NOMO-1 treated with dmso at 0.1 percent for 144 hours (cell line): ENCODE results near the gene STK32B.
"Not testable (repeated sequence)": the region's sequence is repeated elsewhere in the genome, so short reads cannot be mapped to it uniquely, and the experiment has no call there.

Experiments
- DNase-seq: peaks from one replicate; lab custom pipeline; 2025; ENCODE audit not compliant: unreplicated experiment; lab: John Stamatoyannopoulos, UW

STK32B gene

DNA sequence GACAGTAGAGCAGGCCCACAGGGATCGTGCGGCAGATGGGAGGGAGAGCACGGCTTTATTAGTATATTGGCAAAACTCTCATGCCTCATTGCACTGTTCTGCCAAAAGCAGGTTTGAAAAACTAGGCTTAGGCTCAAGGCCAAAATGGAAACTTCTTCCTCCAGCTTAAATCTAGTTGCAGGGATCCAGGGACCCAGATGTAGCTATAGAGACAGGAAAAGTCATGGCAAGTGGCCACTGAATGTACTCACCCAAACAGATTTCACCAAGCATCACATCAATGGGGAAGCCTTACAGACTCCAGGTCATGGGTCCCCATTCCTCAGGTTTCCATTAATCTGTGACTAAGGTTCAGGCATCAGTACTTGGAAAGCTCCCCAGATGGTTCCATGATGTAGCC is 149.2 kb downstream of the STK32B start:
- no peak for DNase-seq

DNA sequence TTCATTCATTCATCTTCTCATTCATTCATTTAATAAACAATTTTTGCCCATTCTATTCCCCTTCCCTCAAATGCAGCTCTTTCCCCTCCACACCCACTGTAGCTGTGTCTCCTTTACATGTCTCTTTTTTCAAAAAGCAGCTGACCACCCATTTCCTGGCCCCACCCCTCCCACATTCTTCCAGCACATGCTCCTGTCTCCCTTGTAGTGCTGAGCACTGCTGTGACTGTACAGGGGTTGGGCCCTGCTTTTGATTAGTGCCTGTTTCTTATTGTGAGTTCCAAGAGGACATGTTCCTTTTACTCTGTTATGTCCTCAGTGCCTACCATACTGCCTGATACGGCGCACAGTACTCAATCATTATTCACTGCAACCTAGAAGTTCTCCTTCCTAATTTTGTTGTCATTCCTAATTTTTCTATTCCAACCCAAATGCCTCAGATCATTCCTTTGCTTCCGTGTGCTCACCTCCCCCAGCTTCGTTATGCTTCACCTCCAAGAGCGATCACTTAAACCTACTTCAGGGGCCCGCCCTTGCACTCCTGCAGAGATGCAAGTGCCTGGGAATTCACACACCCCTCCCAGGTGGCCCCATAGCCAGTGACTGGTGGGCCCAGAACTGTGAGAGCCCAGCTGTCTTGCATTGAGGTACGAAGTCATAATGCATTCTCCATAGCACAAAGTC is 152.2 kb downstream of the STK32B start:
- DNase-seq: no peak

DNA sequence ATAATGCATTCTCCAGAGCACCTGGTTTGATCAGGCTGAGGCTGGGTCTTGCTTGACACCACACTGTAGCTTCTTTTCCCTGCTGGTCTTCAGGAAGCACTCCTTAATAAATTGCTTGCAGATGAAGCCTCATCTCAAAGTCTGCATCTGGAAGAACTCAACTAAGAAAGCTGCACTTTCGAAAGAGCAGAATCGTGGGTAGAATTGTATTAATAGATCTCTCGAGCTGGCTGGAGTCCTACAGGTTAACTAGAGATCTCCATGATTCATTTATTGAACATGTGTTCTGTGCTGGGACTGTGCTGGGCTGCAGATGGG is 152.7 kb downstream of the STK32B start:
- DNase-seq: no peak

DNA sequence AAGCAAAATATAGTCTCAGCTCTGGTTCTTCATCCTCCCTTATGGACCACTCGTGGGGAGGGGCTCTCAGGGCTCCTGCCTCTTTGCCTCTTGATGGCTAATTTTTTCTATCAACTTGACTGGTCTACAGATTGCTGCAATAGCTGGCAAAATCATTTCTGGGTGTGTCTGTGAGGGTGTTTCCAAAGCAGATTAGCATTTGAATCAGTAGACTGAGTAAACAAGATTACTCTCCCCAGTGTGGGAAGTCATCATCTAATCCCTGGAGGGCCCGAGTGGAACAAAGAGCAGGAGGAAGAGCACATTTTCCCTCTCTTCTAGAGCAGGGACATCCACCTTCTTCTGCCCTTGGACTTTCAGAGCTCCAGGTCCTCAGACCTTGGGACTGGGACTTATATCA is 153.5 kb downstream of the STK32B start:
- no peak for DNase-seq

DNA sequence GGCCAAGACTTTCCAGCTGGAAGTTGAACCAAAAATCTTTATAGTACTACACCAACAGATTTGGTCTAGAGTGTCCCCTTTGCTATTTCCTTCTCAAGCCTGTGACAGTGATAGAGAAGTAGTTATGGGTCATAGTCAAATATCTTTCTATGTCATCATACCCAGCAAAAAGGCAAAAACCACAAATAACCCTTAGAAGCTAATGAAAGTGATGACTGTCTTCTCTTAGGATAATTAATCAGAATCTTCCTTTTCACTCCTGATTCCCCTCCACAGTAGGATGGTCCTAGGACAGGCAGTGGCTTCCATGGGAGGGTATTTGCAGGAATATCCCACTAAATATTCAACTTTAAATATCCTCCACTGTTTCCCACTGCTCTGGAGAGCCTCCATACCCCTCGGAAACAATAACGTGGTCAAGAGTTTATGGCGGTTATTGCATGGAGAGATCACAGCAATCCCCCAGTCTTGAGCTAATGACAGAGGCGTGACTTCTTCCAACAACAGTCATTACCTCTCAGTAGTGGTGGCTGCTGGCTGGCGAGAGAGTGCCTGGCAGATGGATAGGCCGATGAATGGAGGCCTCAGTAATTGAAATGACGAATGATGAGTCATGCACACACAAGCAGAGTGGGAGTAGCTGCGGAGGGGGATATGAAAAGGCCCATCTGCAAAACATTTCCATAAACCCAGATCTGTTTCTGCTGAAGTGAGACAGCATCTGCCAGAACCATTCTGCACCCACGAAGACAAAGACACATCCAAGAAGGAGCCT is 154.9 kb downstream of the STK32B start:
- no peak for DNase-seq

DNA sequence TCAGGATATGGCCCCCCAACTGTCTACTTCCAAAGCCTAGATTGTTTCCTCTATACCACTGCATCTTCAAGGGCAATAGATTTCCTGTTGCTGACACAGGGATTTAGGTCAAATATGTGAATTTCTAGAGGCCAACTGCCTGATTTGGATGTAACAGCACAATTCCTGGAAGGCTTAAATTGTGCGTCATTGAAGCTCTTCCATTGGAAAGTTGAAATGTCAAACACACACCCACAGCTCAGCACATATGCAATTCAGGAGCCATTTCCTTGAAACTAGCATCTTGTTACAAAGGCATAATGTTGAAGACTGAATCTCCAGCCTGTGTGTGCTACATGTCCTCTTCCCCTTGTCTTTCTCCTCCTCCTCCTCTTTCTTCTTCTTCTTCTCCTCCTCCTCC is 158.6 kb downstream of the STK32B start:
- DNase-seq: no peak

DNA sequence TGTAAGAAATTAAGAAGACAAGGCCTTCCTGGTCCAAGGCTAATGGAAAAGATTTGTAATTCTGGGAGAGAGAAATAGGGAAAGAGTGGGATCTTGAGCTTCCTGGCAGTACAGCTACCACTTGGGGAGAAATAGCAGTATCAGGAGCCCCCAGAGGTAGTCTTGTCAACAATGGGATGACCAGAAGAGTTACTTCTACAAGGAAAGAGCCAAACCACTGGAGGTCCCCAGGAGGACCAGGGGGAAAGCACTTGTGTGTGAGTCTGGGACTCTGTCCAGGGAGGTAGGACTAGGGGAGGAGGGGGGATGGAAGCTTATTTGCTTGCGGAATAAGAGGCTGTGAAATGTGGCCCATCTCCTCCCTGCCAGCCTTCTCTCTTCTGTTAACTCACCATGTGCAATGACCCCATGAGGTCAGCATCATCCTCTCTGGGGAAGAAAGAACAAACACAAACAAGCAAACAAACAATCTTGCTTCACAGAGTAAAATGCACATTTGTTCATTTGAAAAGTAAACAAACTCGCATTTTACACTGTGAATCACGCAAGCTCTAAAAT is 160.1 kb downstream of the STK32B start:
- no peak for DNase-seq

DNA sequence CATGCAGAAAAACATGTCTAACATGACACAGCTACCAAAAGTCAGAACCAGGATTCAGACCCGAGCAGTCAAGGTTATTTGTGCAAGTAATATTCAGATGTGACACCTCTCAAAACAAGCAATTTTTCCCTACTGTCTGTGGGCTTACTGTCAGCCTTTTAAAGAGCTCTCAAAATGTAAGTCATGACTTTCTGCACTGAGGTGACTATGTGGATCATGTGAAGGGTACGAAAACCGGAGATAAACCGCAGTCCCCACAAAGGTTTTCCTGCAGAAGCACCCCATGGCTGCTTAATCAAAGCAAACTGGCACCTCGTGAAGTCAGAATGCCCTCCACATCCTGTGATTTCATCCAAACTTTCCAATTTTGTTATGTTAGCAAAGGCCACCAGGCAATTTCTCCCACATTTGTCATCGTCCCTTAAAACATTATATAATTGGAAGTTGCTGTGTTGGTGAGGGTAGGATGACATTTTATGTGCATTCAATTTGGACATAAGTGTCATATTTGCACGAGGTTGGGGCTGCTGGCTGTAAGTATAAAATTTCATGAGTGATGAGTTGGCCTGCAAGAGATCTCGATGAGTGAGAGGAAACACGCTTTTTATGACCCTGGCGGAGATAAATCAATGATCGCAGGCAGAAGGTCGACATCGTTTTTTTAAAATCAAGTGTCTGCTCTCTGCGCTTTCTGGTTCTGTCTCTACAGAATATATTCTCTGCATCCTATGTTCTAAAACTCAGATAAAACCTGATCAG is 161.2 kb downstream of the STK32B start:
- DNase-seq: no peak

DNA sequence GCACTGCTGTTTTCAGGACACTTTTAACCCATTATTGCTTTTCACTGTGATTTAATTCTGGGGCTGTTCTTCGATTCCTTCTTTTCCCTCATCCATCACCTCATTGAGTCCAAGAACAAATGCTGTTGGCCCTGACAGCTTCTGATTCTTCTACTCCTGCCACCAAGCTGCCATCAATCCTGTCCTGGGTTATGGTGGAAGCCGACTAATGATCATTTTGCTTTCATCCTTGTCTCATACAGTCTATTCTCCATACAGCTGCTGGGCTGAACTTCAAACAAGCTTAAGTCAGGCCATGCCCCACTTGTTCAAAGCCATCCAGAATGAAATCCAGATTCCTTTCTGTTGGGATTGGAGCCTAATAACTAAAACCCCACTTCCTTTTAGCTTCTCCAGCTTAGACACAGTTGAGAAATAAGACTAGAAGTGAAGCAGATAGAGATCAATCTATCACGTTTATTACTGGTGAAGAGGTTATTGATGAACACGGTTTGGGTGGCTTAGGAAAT is 161.9 kb downstream of the STK32B start:
- no peak for DNase-seq

DNA sequence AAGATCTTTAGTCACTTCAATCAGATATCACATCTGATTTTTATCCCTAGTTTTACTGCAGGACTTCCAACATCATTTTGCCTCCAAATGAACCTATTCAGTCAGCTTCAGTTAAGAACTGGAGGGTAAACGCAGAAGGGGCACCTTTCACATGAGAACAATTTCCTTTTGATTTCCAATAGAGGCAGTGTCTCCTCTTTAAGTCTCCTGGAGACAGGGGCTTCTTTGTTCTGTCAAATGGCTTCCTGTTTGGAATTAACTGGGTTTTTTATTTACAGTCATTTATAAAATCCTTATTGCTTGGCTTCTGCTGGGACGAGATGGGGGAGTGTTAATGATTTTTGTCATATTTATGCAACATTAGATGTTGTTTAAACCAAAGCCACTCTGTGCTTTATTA is 164.0 kb downstream of the STK32B start:
- DNase-seq: no peak

DNA sequence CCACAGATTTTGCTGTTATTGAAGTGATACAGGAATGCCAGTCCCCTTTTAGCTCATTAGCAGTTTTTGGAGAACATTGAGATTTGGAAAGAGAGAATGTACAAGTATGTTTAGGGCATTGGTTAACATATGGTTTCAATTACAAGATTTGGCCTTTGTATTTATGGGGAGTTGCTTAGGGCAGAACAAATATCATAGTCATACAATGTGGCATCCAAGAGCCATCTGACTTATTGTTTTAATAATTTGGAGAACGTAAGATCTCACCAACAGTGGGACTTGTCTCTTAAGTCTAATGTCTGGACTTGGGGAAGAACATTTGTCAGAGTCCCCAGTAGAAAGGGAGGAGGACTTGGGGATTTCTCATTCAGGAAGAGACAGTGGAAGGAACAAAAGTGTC is 166.1 kb downstream of the STK32B start:
- no peak for DNase-seq

DNA sequence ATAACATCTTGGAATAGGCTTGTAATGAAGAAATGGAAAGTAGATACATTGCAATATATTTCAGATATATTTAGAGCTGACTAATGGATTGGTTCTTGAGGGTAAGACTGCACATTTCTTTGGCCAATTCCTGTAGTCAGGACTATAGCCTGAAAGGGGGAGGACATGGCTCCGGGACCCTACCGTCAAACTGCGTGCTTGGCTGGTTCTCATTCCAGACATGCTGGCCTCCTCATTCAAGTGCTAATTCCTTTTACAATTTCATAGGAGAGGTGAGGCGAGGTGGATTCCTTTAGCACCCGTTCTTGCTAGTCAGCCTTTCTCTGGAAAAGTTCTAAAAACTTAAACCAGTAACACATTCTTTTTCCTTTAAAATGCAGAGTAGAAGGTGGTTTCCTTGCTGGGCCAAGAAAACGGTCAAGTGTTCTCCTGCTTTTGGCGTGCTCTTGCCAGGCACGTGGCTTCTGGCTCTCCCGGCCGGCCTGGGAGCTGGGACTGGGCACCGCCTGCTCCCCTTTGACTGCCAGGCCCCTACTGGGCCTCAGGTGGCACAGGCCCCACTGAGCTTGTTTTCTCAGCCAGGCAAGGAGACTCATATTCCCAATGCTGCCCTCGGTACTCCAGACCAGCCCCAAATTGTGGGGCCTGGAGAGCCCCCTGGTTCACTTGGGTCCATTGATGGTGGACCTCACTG is 167.2 kb downstream of the STK32B start:
- DNase-seq: no peak

DNA sequence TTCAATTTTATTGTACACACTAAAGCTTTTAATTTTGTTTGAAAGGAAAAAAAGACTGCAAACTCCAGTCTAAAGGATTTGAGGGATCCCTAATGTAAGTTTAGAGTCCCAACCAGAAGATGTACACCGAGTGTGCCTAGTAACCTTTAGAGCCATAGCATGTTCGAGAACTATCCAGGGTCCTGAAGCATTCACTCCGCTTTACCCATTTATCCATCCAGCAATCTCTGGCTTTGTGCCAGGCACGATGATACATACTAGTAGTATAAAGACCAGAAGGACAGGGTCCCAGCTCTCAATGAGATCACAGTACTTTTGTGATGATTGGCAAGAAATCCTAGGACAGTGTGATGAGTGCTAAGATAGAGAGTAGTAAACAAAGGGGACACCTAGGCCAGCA is 168.7 kb downstream of the STK32B start:
- DNase-seq: no peak

DNA sequence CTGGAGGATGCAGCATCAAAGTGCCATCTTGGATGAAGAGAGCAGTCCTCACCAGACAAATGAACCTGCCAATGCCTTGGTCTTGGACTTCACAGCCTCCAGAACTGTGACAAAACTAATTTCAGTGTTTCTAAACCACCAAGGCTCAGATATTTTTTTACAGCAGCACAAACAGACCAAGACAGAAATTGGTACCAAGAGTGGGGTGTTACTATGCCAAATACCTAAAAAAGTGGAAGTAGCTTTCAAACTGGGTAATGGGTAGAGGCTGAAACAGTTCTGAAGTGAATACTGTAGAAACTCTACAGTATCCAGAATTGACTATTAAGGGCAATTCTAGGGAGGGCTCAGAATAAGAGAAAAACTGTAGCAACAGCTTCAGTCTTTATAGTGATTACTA is 170.8 kb downstream of the STK32B start:
- DNase-seq: no peak

DNA sequence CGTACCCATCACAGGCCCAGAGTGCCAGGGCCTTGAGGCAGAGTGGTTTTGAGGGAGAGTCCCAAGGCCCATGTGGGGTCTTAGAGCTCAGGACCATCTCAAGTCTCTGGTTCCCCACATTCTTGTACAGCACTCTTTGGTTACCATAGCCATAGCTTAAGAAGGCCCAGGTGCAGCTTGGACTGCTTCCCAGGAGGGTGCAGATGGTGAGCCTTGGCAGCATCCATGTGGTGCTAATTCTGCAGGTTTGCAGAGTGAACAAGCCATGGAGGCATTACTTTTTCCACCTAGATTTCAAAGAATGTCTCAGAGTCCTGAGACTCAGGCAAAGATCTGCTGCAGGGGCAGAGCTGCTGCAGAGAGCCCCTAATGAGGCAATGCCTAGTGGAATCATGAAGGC is 171.7 kb downstream of the STK32B start:
- DNase-seq: no peak

DNA sequence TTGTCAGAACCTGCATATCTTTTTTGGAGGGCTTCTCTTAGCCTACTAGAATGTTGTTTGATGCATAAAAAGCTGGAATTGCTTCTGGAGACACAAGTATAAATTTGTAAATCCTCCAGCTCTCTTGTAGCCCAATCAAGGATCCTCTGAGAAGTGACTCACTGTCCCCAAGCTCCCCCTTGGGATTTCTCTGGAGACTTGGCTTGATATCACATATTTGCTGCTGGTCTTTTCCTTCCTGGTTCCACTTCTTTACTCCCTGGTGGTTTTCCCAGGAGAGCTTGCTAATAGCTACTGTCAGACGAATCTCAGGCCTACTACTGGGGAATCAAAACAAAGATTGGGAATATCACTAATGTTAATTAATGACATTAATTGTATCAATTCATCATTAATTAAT is 173.1 kb downstream of the STK32B start:
- DNase-seq: no peak

DNA sequence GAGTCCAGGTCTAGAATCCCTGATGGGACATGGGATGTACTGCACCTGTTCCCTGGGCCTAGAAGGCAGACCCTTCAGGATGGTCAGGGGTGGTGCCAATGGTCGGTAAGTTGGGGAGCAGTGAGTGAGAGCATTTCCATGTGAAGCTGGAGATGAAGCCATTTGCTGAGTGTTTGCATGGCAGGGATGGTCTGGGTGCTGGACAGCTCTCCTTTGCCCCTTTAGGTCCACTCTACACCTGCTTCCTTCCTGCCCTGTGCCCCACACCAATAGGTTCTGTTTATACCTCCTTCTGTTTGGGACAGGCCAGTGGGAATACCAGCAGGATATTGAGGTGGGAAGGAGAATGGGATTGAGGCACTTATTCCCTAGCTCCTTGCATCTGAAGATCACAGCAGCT is 181.3 kb downstream of the STK32B start:
- DNase-seq: no peak

DNA sequence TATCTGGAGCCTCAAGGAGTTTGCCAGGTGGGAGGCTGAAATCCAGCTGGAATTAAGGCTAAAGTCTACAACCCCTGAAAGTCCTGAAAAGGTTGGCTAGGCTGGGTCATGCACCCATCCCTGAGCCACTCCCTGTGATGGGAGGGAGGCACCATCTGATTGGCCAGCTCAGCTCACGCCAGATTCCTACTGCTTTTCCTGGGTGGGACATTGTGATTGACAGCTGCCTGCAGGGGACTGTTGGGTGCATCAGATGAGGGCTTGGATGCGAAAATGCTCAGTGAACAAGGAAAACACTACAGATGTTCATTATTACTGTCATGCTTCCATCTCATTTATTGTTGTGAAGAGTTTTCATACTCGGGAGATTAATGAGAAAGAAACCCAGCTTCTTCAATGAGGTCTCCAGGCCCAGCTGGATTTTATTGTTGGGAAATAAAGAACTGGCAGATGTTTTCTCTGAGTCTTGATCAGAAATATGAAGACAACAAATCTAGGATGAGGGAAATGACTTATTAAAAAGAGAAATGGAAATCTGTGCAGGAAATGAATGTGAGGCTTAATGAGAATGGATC is 185.9 kb downstream of the STK32B start:
- no peak for DNase-seq

DNA sequence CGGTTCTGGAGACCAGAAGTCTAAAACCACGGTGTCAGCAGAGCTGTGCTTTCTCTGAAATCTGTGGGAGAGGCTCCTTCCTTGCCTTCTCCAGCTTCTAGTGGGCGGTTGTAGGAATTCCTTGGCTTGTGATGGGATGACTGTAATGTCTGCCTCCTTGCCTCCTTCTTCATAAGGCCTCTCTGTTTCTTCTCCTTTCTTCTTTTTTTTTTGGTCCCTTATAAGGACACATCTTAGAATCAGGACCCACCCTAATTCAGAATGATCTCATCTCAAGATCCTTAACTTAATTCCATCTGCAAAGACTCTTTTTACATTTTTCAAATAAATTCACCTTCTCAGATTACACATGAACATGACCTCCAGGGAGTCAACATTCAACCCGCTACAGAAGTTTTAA is 186.9 kb downstream of the STK32B start:
- DNase-seq: no peak

DNA sequence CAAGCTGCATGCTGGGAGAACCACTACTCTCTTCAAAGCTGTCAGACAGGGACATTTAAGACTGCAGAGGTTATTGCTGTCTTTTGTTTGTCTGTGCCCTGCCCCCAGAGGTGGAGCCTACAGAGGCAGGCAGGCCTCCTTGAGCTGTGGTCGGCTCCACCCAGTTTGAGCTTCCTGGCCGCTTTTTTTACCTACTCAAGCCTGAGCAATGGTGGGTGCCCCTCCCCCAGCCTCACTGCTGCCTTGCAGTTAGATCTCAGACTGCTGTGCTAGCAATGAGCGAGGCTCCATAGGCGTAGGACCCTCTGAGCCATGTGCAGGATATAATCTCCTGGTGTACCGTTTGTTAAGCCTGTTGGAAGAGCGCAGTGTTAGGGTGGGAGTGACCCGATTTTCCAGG is 195.8 kb downstream of the STK32B start:
- DNase-seq: not testable (repeated sequence)

DNA sequence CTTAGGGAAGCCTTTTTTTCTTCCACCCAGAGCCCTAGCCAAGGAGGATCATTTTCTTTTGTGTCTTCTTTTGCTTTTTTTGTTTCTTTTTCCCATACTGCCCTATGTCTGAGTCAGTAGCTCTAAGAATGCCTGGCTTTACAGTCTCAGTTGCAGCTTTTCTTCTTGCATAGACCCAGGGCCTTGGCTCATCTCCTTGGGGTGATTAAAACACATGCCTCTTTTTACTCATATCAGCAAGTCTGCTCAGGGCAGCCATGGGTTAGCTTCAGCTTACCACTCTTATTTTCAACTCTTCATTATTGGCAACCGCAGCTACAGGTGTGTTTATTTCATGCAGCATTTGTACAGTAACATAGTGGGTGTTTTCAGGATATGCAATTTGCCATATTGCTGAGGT is 196.5 kb downstream of the STK32B start:
- DNase-seq: no peak
